H9 (cell line): ENCODE measurements around the gene PEX7. TPM values are rescaled to one million over a fixed set of nuclear protein-coding genes. Genes with fewer than 3 reads are reported as not detected.

ENCODE experiments used
- DNase-seq: peaks from one replicate; pipeline ENCODE4 v3.0.0-alpha.2; 2017
- H2AFZ ChIP-seq: one replicate; pipeline ENCODE4 v1.6.1; 2013; ENCODE audit warnings: mild to moderate bottlenecking, low read length, control low read depth, moderate library complexity
- H2AK5ac ChIP-seq: 2 replicates; pipeline ENCODE4 v1.6.1; 2013; ENCODE audit warnings: low read length, control low read depth, mixed read lengths; ENCODE audit not compliant: insufficient read length
- H2BK120ac ChIP-seq: one replicate; pipeline ENCODE4 v1.6.1; 2013; ENCODE audit warnings: low read depth, mild to moderate bottlenecking, low read length, control low read depth, inconsistent platforms; ENCODE audit not compliant: poor library complexity, severe bottlenecking
- H2BK12ac ChIP-seq: 2 replicates; pipeline ENCODE4 v1.6.1; 2013; ENCODE audit warnings: low read length, control low read depth, mixed read lengths, low read depth; ENCODE audit not compliant: insufficient read length
- H2BK15ac ChIP-seq: 2 replicates; pipeline ENCODE4 v1.6.1; 2013; ENCODE audit warnings: low read depth, low read length, control low read depth
- H2BK20ac ChIP-seq: one replicate; pipeline ENCODE4 v1.6.1; 2013; ENCODE audit warnings: low read depth, mild to moderate bottlenecking, low read length, control low read depth, inconsistent platforms; ENCODE audit not compliant: poor library complexity, severe bottlenecking
- H2BK5ac ChIP-seq: 2 replicates; pipeline ENCODE4 v1.6.1; 2013; ENCODE audit warnings: low read length, control low read depth, mixed read lengths; ENCODE audit not compliant: insufficient read length
- H3K14ac ChIP-seq: 2 replicates; pipeline ENCODE4 v1.6.1; 2013; ENCODE audit warnings: low read length, control low read depth; ENCODE audit not compliant: insufficient read depth
- H3K18ac ChIP-seq: 2 replicates; pipeline ENCODE4 v1.6.1; 2013; ENCODE audit warnings: low read depth, mild to moderate bottlenecking, mixed read lengths, low read length, control low read depth; ENCODE audit not compliant: insufficient read length
- H3K23ac ChIP-seq: 2 replicates; pipeline ENCODE4 v1.6.1; 2013; ENCODE audit warnings: low read length, control low read depth, mixed read lengths, low read depth; ENCODE audit not compliant: insufficient read length
- H3K23me2 ChIP-seq: 2 replicates; pipeline ENCODE4 v1.6.1; 2013; ENCODE audit warnings: low read depth, mild to moderate bottlenecking, mixed read lengths, low read length, control low read depth; ENCODE audit not compliant: insufficient read length, poor library complexity, severe bottlenecking
- H3K27ac ChIP-seq: 2 replicates; pipeline ENCODE4 v1.5.1; 2013; ENCODE audit warnings: low read length, control low read depth, mixed read lengths, low read depth; ENCODE audit not compliant: insufficient read length
- H3K27me3 ChIP-seq: 2 replicates; pipeline ENCODE4 v1.6.1; 2013; ENCODE audit warnings: low read length, control low read depth, inconsistent platforms; ENCODE audit not compliant: insufficient read depth
- H3K4ac ChIP-seq: 2 replicates; pipeline ENCODE4 v1.6.1; 2013; ENCODE audit warnings: low read depth, mild to moderate bottlenecking, control low read depth, inconsistent platforms, low read length, moderate library complexity
- H3K4me1 ChIP-seq: 2 replicates; pipeline ENCODE4 v1.6.1; 2013; ENCODE audit warnings: low read length, control low read depth, inconsistent platforms; ENCODE audit not compliant: insufficient read depth
- H3K4me2 ChIP-seq: 2 replicates; pipeline ENCODE4 v1.6.1; 2013; ENCODE audit warnings: low read length, control low read depth, mixed read lengths; ENCODE audit not compliant: insufficient read length, insufficient read depth
- H3K56ac ChIP-seq: 2 replicates; pipeline ENCODE4 v1.6.1; 2013; ENCODE audit warnings: low read depth, mild to moderate bottlenecking, mixed read lengths, low read length, control low read depth; ENCODE audit not compliant: insufficient read length
- H3K79me1 ChIP-seq: 2 replicates; pipeline ENCODE4 v1.6.1; 2013; ENCODE audit warnings: low read depth, mild to moderate bottlenecking, moderate library complexity, low read length, control low read depth, inconsistent platforms; ENCODE audit not compliant: insufficient read depth, poor library complexity, severe bottlenecking
- H3K79me2 ChIP-seq: 2 replicates; pipeline ENCODE4 v1.6.1; 2013; ENCODE audit warnings: low read length, control low read depth, inconsistent platforms; ENCODE audit not compliant: insufficient read depth
- H3K9ac ChIP-seq: 2 replicates; pipeline ENCODE4 v1.6.1; 2013; ENCODE audit warnings: low read length, control low read depth, mixed read lengths; ENCODE audit not compliant: insufficient read length; ENCODE audit errors: extremely low read depth
- H3K9me3 ChIP-seq: one replicate; pipeline ENCODE4 v1.6.1; 2013; ENCODE audit warnings: low read depth, low read length, inconsistent platforms; ENCODE audit not compliant: control insufficient read depth
- H3T11ph ChIP-seq: one replicate; pipeline ENCODE4 v1.6.1; 2013; ENCODE audit warnings: mild to moderate bottlenecking, low read length, control low read depth, inconsistent platforms
- H4K20me1 ChIP-seq: one replicate; pipeline ENCODE4 v1.6.1; 2013; ENCODE audit not compliant: control insufficient read depth, insufficient read length, insufficient read depth
- H4K5ac ChIP-seq: 2 replicates; pipeline ENCODE4 v1.6.1; 2013; ENCODE audit warnings: low read depth, mild to moderate bottlenecking, mixed read lengths, low read length, control low read depth; ENCODE audit not compliant: insufficient read length
- H4K8ac ChIP-seq: replicated peaks from 2 replicates; pipeline ENCODE4 v1.6.1; 2013; ENCODE audit warnings: low read length, control low read depth, mixed read lengths, low read depth; ENCODE audit not compliant: insufficient read length
- H4K91ac ChIP-seq: 2 replicates; pipeline ENCODE4 v1.6.1; 2013; ENCODE audit warnings: low read depth, mild to moderate bottlenecking, moderate library complexity, mixed read lengths, low read length, control low read depth; ENCODE audit not compliant: insufficient read length
- H3K27ac Mint-ChIP-seq, 3 experiments: 2 replicates in 2 of 3; 3 replicates in 1 of 3; pipeline ENCODE4 v1.8.0; 2020 to 2021; ENCODE audit warnings: mixed read lengths in 3 of 3, mild to moderate bottlenecking in 1 of 3, moderate library complexity in 1 of 3
- H3K27me3 Mint-ChIP-seq: 2 replicates; pipeline ENCODE4 v1.8.0; 2021; ENCODE audit warnings: low read depth, mild to moderate bottlenecking, moderate library complexity, mixed read lengths
- H3K36me3 Mint-ChIP-seq, 3 experiments: 2 replicates in 2 of 3; 3 replicates in 1 of 3; pipeline ENCODE4 v1.8.0; 2020 to 2021; ENCODE audit warnings: low read depth in 3 of 3, mixed read lengths in 3 of 3; ENCODE audit not compliant: insufficient read depth in 1 of 3
- H3K4me1 Mint-ChIP-seq, 2 experiments: 2 replicates each; pipeline ENCODE4 v1.8.0; 2020; ENCODE audit warnings: mixed read lengths in 2 of 2
- H3K4me3 Mint-ChIP-seq, 2 experiments: 2 replicates in 1 of 2; 3 replicates in 1 of 2; pipeline ENCODE4 v1.8.0; 2020 to 2021; ENCODE audit warnings: mild to moderate bottlenecking in 2 of 2, mixed read lengths in 2 of 2, moderate library complexity in 1 of 2
- H3K9me3 Mint-ChIP-seq, 2 experiments: 2 replicates in 1 of 2; 3 replicates in 1 of 2; pipeline ENCODE4 v1.8.0; 2020; ENCODE audit warnings: mild to moderate bottlenecking in 2 of 2, mixed read lengths in 2 of 2, moderate library complexity in 1 of 2
- CTCF ChIP-seq: fragments of 200-600 bp; sonication (generic); conservative IDR thresholded peaks from 3 replicates; pipeline ENCODE4 v1.8.0; 2021; ENCODE audit warnings: antibody characterized with exemption, mild to moderate bottlenecking
- WGBS: extraction: QIAGEN DNeasy Blood & Tissue Kit; methylation state at CpG from one replicate; pipeline ENCODE4 v1.1.7; 2013; ENCODE audit warnings: missing lambda C conversion rate, low lambda C conversion rate, mixed read lengths; ENCODE audit not compliant: insufficient read length; ENCODE audit errors: extremely low coverage; 5-methylcytosine and 5-hydroxymethylcytosine counted together
- total RNA-seq: library from RNA; stranded (reverse); gene quantifications from 2 replicates; pipeline ENCODE4 v1.2.1, GENCODE V29; 2021

Gene PEX7
- total RNA-seq, 1 experiment from 2014 or later: 8.4 TPM

DNA sequence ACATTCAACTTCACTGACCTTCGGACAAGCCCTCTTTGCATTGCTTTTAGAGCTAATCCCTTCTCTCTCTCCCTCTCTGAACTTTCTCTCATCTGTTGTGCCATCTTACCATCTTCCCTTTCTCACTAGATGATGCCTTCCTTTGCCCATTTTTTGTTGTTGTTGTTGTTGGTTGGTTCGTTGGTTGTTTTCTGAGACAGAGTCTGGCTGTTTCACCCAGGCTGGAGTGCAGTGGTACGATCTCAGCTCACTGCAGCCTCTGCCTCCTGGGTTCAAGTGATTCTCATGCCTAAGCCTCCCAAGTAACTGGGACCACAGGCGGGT lies 49.0 kb upstream of the PEX7 start:
- H3K36me3 Mint-ChIP-seq: no peaks in the 10 kb centered on the region; a peak in 1 of 7 replicates
- DNase-seq: no peak

More for the DNA sequence above, 49.0 kb upstream of the PEX7 start:
- H4K5ac ChIP-seq: no peak overlapping the region
- no peaks in the 10 kb centered on the region for H3K79me2 ChIP-seq
- H2AFZ ChIP-seq: no peak overlapping the region
- H3K79me1 ChIP-seq: no peaks in the 10 kb centered on the region
- H3K9me3 Mint-ChIP-seq: no peaks in the 10 kb centered on the region
- H3K27me3 Mint-ChIP-seq: no peaks in the 10 kb centered on the region; the same call in 1 of the 2 replicates
- no peak overlapping the region; the same call in 1 of the 2 replicates for H3K4ac ChIP-seq
- no peak overlapping the region for H3K56ac ChIP-seq
- peak overlapping the region; percentile 91 for H2BK120ac ChIP-seq
- no peak overlapping the region for H4K8ac ChIP-seq
- peak overlapping the region; percentile 39; the same call in 1 of the 2 replicates for H3K14ac ChIP-seq
- H2BK5ac ChIP-seq: no peak overlapping the region
- H2BK20ac ChIP-seq: no peak overlapping the region
- H3K4me2 ChIP-seq: no peak overlapping the region
- no peak overlapping the region for H3K9ac ChIP-seq
- no peaks in the 10 kb centered on the region for H3K27me3 ChIP-seq
- no peak overlapping the region; a peak in 1 of 5 replicates for H3K4me3 Mint-ChIP-seq
- no peaks in the 10 kb centered on the region for H3K4me1 ChIP-seq
- no peak overlapping the region for H3K23ac ChIP-seq
- no peak overlapping the region for H4K91ac ChIP-seq
- H3K9me3 ChIP-seq: no peaks in the 10 kb centered on the region
- no peak overlapping the region for H2BK15ac ChIP-seq
- no CpG with 5 or more reads among the region's 4 CpGs for WGBS
- H3K27ac ChIP-seq: no peak overlapping the region
- H2BK12ac ChIP-seq: no peak overlapping the region
- H4K20me1 ChIP-seq: no peaks in the 10 kb centered on the region
- peak overlapping the region in 2 of 3 experiments; percentile 1 to 42; a peak in 2 of 7 replicates for H3K27ac Mint-ChIP-seq
- no peak for TF ChIP-seq CTCF
- H3K18ac ChIP-seq: peak overlapping the region; percentile 77
- no peaks in the 10 kb centered on the region for H3K23me2 ChIP-seq
- no peak overlapping the region for H2AK5ac ChIP-seq
- peak overlapping the region; percentile 47 for H3T11ph ChIP-seq
- peaks cover 12 to 13% of the 10 kb centered on the region in 2 experiments for H3K4me1 Mint-ChIP-seq
